C4-2B (cell line): ENCODE data around the gene ANKLE1.

Experiments
- ZFX ChIP-seq: fragments of 450-650 bp; IDR thresholded peaks from 2 replicates; pipeline ENCODE4 v1.6.1; 2017
- TF ChIP-seq, protein P1 (sequence below): fragments of 450-650 bp; conservative IDR thresholded peaks from 2 replicates; pipeline ENCODE4 v1.5.1; 2017; ENCODE audit warnings: mild to moderate bottlenecking

DNA sequence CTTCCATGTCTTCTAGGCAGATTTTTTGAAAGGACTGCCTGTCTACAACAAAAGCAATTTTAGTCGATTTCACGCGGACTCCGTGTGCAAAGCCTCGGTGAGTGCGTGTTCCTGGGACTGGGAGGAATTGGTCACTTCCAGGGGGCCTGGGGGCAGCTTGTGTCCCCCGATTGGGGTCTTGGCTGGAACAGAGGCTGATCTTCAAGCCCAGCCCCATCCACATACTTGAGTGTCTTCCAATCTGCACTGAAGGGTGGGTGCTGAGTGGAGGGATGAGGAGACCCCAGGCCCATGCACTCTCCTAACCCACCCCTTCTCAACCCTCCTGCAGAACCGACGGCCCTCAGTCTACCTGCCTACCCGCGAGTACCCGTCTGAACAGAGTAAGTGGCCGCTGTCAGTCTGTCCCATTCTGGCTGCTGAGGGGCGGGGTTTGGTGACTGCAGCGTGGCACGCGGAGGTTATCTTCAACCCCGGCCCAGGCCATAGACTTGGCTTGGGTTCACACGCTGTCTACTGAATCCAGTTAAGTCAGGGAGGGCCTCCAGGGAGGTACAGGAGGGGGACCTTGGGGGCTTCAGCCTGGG lies 32.4 kb downstream of the ANKLE1 start:
- TF ChIP-seq, protein P1, sequence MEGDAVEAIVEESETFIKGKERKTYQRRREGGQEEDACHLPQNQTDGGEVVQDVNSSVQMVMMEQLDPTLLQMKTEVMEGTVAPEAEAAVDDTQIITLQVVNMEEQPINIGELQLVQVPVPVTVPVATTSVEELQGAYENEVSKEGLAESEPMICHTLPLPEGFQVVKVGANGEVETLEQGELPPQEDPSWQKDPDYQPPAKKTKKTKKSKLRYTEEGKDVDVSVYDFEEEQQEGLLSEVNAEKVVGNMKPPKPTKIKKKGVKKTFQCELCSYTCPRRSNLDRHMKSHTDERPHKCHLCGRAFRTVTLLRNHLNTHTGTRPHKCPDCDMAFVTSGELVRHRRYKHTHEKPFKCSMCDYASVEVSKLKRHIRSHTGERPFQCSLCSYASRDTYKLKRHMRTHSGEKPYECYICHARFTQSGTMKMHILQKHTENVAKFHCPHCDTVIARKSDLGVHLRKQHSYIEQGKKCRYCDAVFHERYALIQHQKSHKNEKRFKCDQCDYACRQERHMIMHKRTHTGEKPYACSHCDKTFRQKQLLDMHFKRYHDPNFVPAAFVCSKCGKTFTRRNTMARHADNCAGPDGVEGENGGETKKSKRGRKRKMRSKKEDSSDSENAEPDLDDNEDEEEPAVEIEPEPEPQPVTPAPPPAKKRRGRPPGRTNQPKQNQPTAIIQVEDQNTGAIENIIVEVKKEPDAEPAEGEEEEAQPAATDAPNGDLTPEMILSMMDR = no peak
- no peak for TF ChIP-seq ZFX
